GM21526 (cell line): ENCODE data around the gene MORN1.

Source experiments
- ATAC-seq: cut with Tn5 transposase; IDR thresholded peaks from one replicate; pipeline ENCODE4 v1.9.1; 2021; ENCODE audit warnings: moderate library complexity; ENCODE audit not compliant: unreplicated experiment, low FRiP score

The MORN1 gene

GRCh38 chr1:2353551-2354438 lies 37.6 kb downstream of the MORN1 start:
- ATAC-seq: no peak

- ATAC-seq: no peak
These were observed 38.3 kb downstream of the MORN1 start for GRCh38 chr1:2352897-2353550.

GRCh38 chr1:2352341-2352896 lies 38.9 kb downstream of the MORN1 start:
- no peak for ATAC-seq

- ATAC-seq: no peak
These were observed 39.6 kb downstream of the MORN1 start for GRCh38 chr1:2351723-2352122.

- no peak for ATAC-seq
These were observed 40.3 kb downstream of the MORN1 start for GRCh38 chr1:2350911-2351655.

- no peak for ATAC-seq
These were observed 40.9 kb downstream of the MORN1 start for GRCh38 chr1:2350501-2350900.

GRCh38 chr1:2349806-2350205 lies 41.5 kb downstream of the MORN1 start:
- ATAC-seq: no peak

GRCh38 chr1:2348346-2349325 lies 42.7 kb downstream of the MORN1 start:
- ATAC-seq: no peak

- no peak for ATAC-seq
These were observed 43.5 kb downstream of the MORN1 start for GRCh38 chr1:2347896-2348295.

- ATAC-seq: no peak
These were observed 44.0 kb downstream of the MORN1 start for GRCh38 chr1:2347409-2347785.

GRCh38 chr1:2346691-2347408 lies 44.5 kb downstream of the MORN1 start:
- no peak for ATAC-seq

- ATAC-seq: no peak
These were observed 45.9 kb downstream of the MORN1 start for GRCh38 chr1:2345297-2346075.

GRCh38 chr1:2344744-2345296 lies 46.5 kb downstream of the MORN1 start:
- no peak for ATAC-seq

GRCh38 chr1:2344121-2344681 lies 47.2 kb downstream of the MORN1 start:
- no peak for ATAC-seq

- ATAC-seq: no peak
These were observed 48.1 kb downstream of the MORN1 start for GRCh38 chr1:2343023-2343935.

GRCh38 chr1:2342384-2343022 lies 48.9 kb downstream of the MORN1 start:
- ATAC-seq: no peak
